ENCODE data around the gene DIDO1. TPM values are rescaled to one million over a fixed set of nuclear protein-coding genes. Genes with fewer than 3 reads are reported as not detected.
A peak's percentile ranks its signal among the peaks of the same experiment; 100 is the strongest.

Gene DIDO1
- total and polyA plus RNA-seq, 9 donors, result 35.0 to 42.0 (median 38.2) TPM

GRCh38 chr20:62900692-62901584 is 25.4 kb downstream of the DIDO1 start:
- H3K4me1 ChIP-seq (ENCODE audit: control insufficient read depth, insufficient read depth, low read length), result peaks cover 15% of the 10 kb centered on the region
- WGBS (ENCODE audit: insufficient coverage), result 43% methylated on average over 11 of the region's 20 CpGs
- H3K27me3 ChIP-seq (ENCODE audit: control insufficient read depth, insufficient read depth, low read length), result no peaks in the 10 kb centered on the region
- H3K27ac ChIP-seq (ENCODE audit: low read length), result peak overlapping the region; percentile 5
- H3K36me3 ChIP-seq (ENCODE audit: control insufficient read depth, insufficient read depth, low read length), result peaks cover 54% of the 10 kb centered on the region
- H3K4me3 ChIP-seq (ENCODE audit: low read length), result no peak overlapping the region
- DNase-seq, result peak; percentile 41
- H3K9me3 ChIP-seq (replicated peaks; ENCODE audit: control insufficient read depth, low read depth, low read length), result no peaks in the 10 kb centered on the region

DNA sequence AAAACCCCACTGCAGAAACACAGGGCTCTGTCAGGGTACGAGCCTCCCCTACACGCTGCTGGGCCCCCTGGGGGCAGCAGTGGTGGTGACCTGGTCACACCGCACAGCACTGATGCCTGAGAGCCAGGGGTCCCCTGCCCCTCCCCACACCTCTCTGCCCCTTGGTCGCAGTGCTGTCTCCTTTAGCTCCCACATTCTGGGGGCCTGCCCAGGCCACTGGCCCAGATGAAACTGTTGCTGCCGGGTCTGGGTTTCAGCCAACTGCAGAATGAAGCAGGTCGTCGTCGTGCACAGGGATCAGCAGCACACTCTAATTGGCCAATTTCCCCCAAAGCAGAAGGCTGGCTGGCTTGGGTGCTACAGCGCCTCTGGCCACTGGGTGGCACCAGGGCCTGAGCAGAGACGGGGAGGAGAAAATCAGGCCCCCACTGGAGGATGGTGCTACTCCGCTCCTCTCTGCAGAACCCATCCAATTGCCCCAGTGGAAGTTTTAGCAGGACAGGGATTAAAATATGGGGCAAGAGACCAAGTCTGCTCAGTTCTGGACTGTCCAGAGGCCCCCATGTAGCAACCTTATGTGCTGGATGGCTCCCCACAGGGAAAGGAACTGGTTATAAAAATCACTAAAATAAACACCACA is 26.1 kb downstream of the DIDO1 start:
- no peaks in the 10 kb centered on the region for H3K27me3 ChIP-seq (ENCODE audit: control insufficient read depth, insufficient read depth, low read length)
- H3K4me1 ChIP-seq (ENCODE audit: control insufficient read depth, insufficient read depth, low read length), result peaks cover 15% of the 10 kb centered on the region
- DNase-seq, result peak; percentile 84
- H3K9me3 ChIP-seq (replicated peaks; ENCODE audit: control insufficient read depth, low read depth, low read length), result no peaks in the 10 kb centered on the region
- H3K27ac ChIP-seq (ENCODE audit: low read length), result peak overlapping the region; percentile 5
- H3K36me3 ChIP-seq (ENCODE audit: control insufficient read depth, insufficient read depth, low read length), result peaks cover 53% of the 10 kb centered on the region
- H3K4me3 ChIP-seq (ENCODE audit: low read length), result no peak overlapping the region
- WGBS (ENCODE audit: insufficient coverage), result 4% methylated on average over 4 of the region's 11 CpGs

- WGBS (ENCODE audit: insufficient coverage), result 8% methylated on average over 6 of the region's 6 CpGs
- Histone ChIP-seq H3K36me3 (ENCODE audit: control insufficient read depth, insufficient read depth, low read length) (peaks cover 53% of the 10 kb centered on the region), H3K9me3 (replicated peaks; ENCODE audit: control insufficient read depth, low read depth, low read length) (no peaks in the 10 kb centered on the region), H3K27me3 (ENCODE audit: control insufficient read depth, insufficient read depth, low read length) (no peaks in the 10 kb centered on the region), H3K4me1 (ENCODE audit: control insufficient read depth, insufficient read depth, low read length) (peaks cover 15% of the 10 kb centered on the region), H3K27ac (ENCODE audit: low read length) (no peak overlapping the region), H3K4me3 (ENCODE audit: low read length) (no peak overlapping the region)
- peak; percentile 46 for DNase-seq
Observed at GRCh38 chr20:62899633-62900051, 26.7 kb downstream of the DIDO1 start.

- 30% methylated on average over 5 of the region's 16 CpGs for WGBS (ENCODE audit: insufficient coverage)
- Histone ChIP-seq H3K27ac (ENCODE audit: low read length) (no peak overlapping the region), H3K4me3 (ENCODE audit: low read length) (no peak overlapping the region), H3K9me3 (replicated peaks; ENCODE audit: control insufficient read depth, low read depth, low read length) (no peaks in the 10 kb centered on the region), H3K4me1 (ENCODE audit: control insufficient read depth, insufficient read depth, low read length) (peaks cover 15% of the 10 kb centered on the region), H3K36me3 (ENCODE audit: control insufficient read depth, insufficient read depth, low read length) (peaks cover 55% of the 10 kb centered on the region), H3K27me3 (ENCODE audit: control insufficient read depth, insufficient read depth, low read length) (no peaks in the 10 kb centered on the region)
- no peak for DNase-seq
Observed at GRCh38 chr20:62898970-62899632, 27.2 kb downstream of the DIDO1 start.

DNA sequence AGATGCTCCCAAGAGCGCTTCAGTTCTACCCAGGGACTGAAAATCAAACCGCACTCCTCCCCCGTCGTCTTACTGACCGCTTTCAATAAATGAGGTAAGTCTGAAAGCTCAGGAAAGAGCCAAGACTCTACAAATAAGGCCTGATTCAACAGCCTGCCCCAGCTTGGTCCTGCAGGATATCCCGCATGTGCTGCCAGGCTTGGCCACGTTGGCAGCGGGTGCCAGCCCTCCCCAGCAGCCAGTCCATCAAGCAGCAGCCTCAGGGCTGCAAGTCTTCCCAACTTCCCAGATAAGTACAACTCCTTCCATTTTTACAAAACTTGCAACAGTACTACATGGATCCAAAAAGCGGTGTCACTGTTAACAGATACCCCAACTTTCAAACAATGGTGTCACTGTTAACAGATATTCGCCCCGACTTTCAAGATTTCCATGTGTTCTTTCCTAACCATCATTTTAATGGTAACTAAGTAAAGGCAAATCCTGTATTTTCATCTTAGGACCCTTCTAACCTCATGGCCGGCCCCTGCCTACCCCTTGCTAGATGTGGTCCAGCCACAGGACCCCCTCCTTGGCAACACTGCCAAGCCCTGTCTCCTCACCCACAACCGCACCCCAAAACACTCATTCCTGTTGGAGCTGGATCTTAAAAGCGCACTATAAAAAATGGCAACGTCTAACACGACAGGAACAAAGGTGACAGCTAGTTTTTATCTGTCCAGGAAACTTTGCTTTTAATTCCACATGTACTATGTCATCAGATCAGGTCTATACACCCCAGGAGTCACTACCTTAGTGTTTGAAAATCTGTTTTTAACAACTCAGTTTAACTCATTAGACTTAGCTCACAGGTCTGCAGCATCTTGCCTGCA is 28.0 kb downstream of the DIDO1 start:
- WGBS (ENCODE audit: insufficient coverage), result 87% methylated on average over 9 of the region's 16 CpGs
- Histone ChIP-seq H3K4me3 (ENCODE audit: low read length) (no peak overlapping the region), H3K4me1 (ENCODE audit: control insufficient read depth, insufficient read depth, low read length) (peaks cover 15% of the 10 kb centered on the region), H3K36me3 (ENCODE audit: control insufficient read depth, insufficient read depth, low read length) (peaks cover 55% of the 10 kb centered on the region), H3K27ac (ENCODE audit: low read length) (no peak overlapping the region), H3K9me3 (replicated peaks; ENCODE audit: control insufficient read depth, low read depth, low read length) (no peaks in the 10 kb centered on the region), H3K27me3 (ENCODE audit: control insufficient read depth, insufficient read depth, low read length) (no peaks in the 10 kb centered on the region)
- DNase-seq, result no peak

DNA sequence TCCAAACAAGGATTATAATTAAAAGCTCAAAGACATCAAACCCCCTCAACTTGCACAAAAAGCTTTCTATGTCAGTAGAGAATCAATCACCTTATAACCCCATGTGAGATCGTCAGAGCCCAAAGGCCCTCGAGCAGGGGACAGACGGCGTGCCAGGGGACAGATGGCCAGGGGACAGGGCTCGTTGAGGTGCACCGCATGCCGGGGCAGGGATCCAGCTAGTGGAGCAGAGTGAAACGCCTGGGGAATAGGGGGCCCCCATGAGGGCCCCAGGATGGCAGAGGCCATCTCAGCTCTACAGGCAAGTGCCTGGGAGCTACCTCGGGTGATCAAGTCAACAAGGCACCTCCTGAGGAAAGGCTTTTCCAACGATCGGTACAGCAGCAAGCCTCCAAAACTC is 28.6 kb downstream of the DIDO1 start:
- no peak for DNase-seq
- peaks cover 15% of the 10 kb centered on the region for H3K4me1 ChIP-seq (ENCODE audit: control insufficient read depth, insufficient read depth, low read length)
- no peak overlapping the region for H3K4me3 ChIP-seq (ENCODE audit: low read length)
- H3K36me3 ChIP-seq (ENCODE audit: control insufficient read depth, insufficient read depth, low read length), result peaks cover 56% of the 10 kb centered on the region
- no peaks in the 10 kb centered on the region for H3K27me3 ChIP-seq (ENCODE audit: control insufficient read depth, insufficient read depth, low read length)
- no peaks in the 10 kb centered on the region for H3K9me3 ChIP-seq (replicated peaks; ENCODE audit: control insufficient read depth, low read depth, low read length)
- H3K27ac ChIP-seq (ENCODE audit: low read length), result no peak overlapping the region
- 59% methylated on average over 10 of the region's 11 CpGs for WGBS (ENCODE audit: insufficient coverage)

DNA sequence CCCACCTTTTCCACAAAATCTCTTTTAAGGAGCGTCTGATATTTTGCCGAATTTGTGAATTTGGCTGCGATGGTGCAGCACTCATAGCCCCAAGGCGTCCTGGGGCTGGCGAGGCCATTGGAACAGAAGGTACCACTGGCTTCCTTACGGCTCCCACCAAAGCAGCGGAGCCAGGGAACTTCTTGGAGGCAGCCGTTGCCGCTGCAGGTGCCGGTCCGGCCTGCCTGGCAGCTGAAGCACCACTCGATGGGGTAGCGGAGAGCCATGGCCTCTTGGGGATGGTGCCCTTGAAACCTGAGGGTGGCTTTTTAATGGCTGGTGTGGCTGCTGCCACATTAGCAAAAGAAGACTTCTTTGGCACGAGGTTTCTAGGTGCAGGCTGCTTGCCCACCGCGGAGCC is 29.8 kb downstream of the DIDO1 start:
- H3K27ac ChIP-seq (ENCODE audit: low read length), result no peak overlapping the region
- H3K4me3 ChIP-seq (ENCODE audit: low read length), result no peak overlapping the region
- no peaks in the 10 kb centered on the region for H3K27me3 ChIP-seq (ENCODE audit: control insufficient read depth, insufficient read depth, low read length)
- peaks cover 15% of the 10 kb centered on the region for H3K4me1 ChIP-seq (ENCODE audit: control insufficient read depth, insufficient read depth, low read length)
- no peaks in the 10 kb centered on the region for H3K9me3 ChIP-seq (replicated peaks; ENCODE audit: control insufficient read depth, low read depth, low read length)
- peaks cover 56% of the 10 kb centered on the region for H3K36me3 ChIP-seq (ENCODE audit: control insufficient read depth, insufficient read depth, low read length)
- 90% methylated on average over 16 of the region's 16 CpGs for WGBS (ENCODE audit: insufficient coverage)
- DNase-seq, result no peak

DNA sequence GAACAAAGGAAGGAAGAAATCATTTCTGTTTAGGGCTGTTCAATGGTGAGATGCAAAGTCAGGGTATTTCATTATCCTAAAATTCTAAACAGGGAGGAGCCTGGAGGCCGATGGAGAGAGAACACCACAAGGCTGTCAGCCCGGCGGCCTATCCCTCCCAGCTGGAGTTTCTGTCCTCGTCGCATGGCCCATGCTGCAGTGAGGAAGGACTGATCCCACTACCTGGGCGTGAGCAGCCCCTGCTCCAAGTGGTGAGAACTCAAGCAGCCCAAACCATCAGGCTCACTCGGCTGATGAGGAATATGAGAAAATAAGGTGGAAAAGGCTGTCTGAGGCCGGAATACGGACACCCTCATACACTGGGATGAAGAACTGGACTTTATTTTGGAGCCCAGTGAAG is 30.8 kb downstream of the DIDO1 start:
- Histone ChIP-seq H3K4me1 (ENCODE audit: control insufficient read depth, insufficient read depth, low read length) (peaks cover 12% of the 10 kb centered on the region), H3K4me3 (ENCODE audit: low read length) (no peak overlapping the region), H3K27ac (ENCODE audit: low read length) (no peak overlapping the region), H3K9me3 (replicated peaks; ENCODE audit: control insufficient read depth, low read depth, low read length) (no peaks in the 10 kb centered on the region), H3K36me3 (ENCODE audit: control insufficient read depth, insufficient read depth, low read length) (peaks cover 59% of the 10 kb centered on the region), H3K27me3 (ENCODE audit: control insufficient read depth, insufficient read depth, low read length) (no peaks in the 10 kb centered on the region)
- DNase-seq, result no peak
- WGBS (ENCODE audit: insufficient coverage), result 84% methylated on average over 2 of the region's 9 CpGs

DNA sequence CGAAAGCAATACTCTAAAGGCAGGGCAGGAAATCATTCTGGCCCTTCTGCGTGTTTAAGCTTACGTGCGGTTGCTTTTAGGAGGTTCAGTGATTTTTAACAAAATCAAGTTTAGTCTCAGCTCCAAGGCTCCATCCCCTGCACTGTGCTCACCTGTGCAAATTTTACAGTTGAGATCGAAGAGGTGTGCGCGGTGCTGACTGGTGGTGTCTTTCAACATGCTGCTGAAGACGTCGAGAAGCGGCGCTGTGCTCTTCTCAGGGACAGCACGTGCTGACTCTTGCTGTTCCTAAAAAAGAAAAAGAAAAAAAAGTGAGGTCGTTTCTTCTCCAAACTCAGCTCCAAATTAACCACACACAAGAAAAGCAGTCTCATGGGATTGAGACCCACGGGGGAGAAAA is 32.0 kb downstream of the DIDO1 start:
- Histone ChIP-seq H3K27ac (ENCODE audit: low read length) (no peak overlapping the region), H3K36me3 (ENCODE audit: control insufficient read depth, insufficient read depth, low read length) (peaks cover 71% of the 10 kb centered on the region), H3K4me3 (ENCODE audit: low read length) (no peak overlapping the region), H3K27me3 (ENCODE audit: control insufficient read depth, insufficient read depth, low read length) (no peaks in the 10 kb centered on the region), H3K4me1 (ENCODE audit: control insufficient read depth, insufficient read depth, low read length) (peaks cover under 1% of the 10 kb centered on the region), H3K9me3 (replicated peaks; ENCODE audit: control insufficient read depth, low read depth, low read length) (no peaks in the 10 kb centered on the region)
- DNase-seq, result no peak
- 95% methylated on average over 5 of the region's 14 CpGs for WGBS (ENCODE audit: insufficient coverage)

Data from muscle of leg (tissue), 11 donors.